Endothelial cell (in vitro differentiated cells): ENCODE results near the gene PRR3. TPM values are rescaled to one million over a fixed set of nuclear protein-coding genes. Genes with fewer than 3 reads are reported as not detected.
A peak's percentile ranks its signal among the peaks of the same experiment; 100 is the strongest.

Experiments used
- DNase-seq: peaks from one replicate; pipeline ENCODE4 v3.0.0; 2021; ENCODE audit warnings: low spot score
- H3K27ac Mint-ChIP-seq: one replicate; pipeline ENCODE4 v1.8.0; 2021; ENCODE audit warnings: mixed read lengths, inconsistent platforms; ENCODE audit not compliant: unreplicated experiment
- H3K27me3 Mint-ChIP-seq: one replicate; pipeline ENCODE4 v1.8.0; 2021; ENCODE audit warnings: mild to moderate bottlenecking, moderate library complexity, mixed read lengths, inconsistent platforms; ENCODE audit not compliant: unreplicated experiment
- H3K36me3 Mint-ChIP-seq: one replicate; pipeline ENCODE4 v1.8.0; 2021; ENCODE audit warnings: mild to moderate bottlenecking, low read depth, mixed read lengths, inconsistent platforms; ENCODE audit not compliant: unreplicated experiment
- H3K4me1 Mint-ChIP-seq: one replicate; pipeline ENCODE4 v1.8.0; 2021; ENCODE audit warnings: mild to moderate bottlenecking, mixed read lengths, inconsistent platforms; ENCODE audit not compliant: unreplicated experiment
- H3K4me3 Mint-ChIP-seq: one replicate; pipeline ENCODE4 v1.8.0; 2021; ENCODE audit warnings: mild to moderate bottlenecking, mixed read lengths, inconsistent platforms; ENCODE audit not compliant: unreplicated experiment
- H3K9me3 Mint-ChIP-seq: one replicate; pipeline ENCODE4 v1.8.0; 2021; ENCODE audit warnings: mixed read lengths, inconsistent platforms; ENCODE audit not compliant: unreplicated experiment
- total RNA-seq: library from RNA; stranded (reverse); fragmentation: NEBNext Ultra II Directional; extraction: Animal tissue kit (Norgen Biotek cat#: 25700); gene quantifications from one replicate; pipeline ENCODE4 v1.2.1, GENCODE V29; 2021; ENCODE audit not compliant: unreplicated experiment
- TF ChIP-seq, protein P1 (sequence below): fragments of 200-600 bp; sonication (generic); IDR thresholded peaks from one replicate; pipeline ENCODE4 v1.5.0; 2021; ENCODE audit warnings: antibody characterized with exemption; ENCODE audit not compliant: unreplicated experiment

PRR3 gene
- total RNA-seq, 1 donor from 2014 or later, result 12.6 TPM

DNA sequence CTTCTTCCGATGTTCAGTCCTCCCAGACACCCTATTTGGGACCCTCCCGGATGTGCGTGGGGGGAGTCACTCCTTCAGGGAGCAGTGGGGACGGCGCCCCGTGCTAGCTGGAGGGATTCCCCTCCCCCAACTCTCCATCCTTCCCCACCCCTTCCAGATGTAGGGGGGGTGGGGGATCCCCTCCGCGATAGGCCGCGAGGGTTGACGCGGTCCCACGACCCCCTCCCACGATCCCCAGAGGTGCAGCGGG lies 1.4 kb upstream of the PRR3 start:
- H3K4me3 Mint-ChIP-seq, result peak overlapping the region; percentile 99
- TF ChIP-seq, protein P1, sequence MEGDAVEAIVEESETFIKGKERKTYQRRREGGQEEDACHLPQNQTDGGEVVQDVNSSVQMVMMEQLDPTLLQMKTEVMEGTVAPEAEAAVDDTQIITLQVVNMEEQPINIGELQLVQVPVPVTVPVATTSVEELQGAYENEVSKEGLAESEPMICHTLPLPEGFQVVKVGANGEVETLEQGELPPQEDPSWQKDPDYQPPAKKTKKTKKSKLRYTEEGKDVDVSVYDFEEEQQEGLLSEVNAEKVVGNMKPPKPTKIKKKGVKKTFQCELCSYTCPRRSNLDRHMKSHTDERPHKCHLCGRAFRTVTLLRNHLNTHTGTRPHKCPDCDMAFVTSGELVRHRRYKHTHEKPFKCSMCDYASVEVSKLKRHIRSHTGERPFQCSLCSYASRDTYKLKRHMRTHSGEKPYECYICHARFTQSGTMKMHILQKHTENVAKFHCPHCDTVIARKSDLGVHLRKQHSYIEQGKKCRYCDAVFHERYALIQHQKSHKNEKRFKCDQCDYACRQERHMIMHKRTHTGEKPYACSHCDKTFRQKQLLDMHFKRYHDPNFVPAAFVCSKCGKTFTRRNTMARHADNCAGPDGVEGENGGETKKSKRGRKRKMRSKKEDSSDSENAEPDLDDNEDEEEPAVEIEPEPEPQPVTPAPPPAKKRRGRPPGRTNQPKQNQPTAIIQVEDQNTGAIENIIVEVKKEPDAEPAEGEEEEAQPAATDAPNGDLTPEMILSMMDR, result no peak
- peaks cover 29% of the 10 kb centered on the region for H3K4me1 Mint-ChIP-seq
- no peaks in the 10 kb centered on the region for H3K9me3 Mint-ChIP-seq
- no peak for DNase-seq
- H3K27ac Mint-ChIP-seq, result peak overlapping the region; percentile 100
- H3K27me3 Mint-ChIP-seq, result peaks cover 12% of the 10 kb centered on the region
- H3K36me3 Mint-ChIP-seq, result peaks cover 46% of the 10 kb centered on the region

GRCh38 chr6:30556066-30556905 lies 809 bp upstream of the PRR3 start, which contains the start of gene GNL1:
Gene GNL1, minus strand, starts transcription at chr6:30556489. Its CDS starts 286 bp downstream, at chr6:30556203.
- H3K9me3 Mint-ChIP-seq, result no peaks in the 10 kb centered on the region
- peak within 1 kb of the TSS; percentile 100 for H3K27ac Mint-ChIP-seq
- peaks cover 12% of the 10 kb centered on the region for H3K27me3 Mint-ChIP-seq
- DNase-seq, result peak; percentile 95
- peaks cover 29% of the 10 kb centered on the region for H3K4me1 Mint-ChIP-seq
- H3K36me3 Mint-ChIP-seq, result peaks cover 42% of the 10 kb centered on the region
- H3K4me3 Mint-ChIP-seq, result peak within 1 kb of the TSS; percentile 99
- TF ChIP-seq, protein P1, result no peak

DNA sequence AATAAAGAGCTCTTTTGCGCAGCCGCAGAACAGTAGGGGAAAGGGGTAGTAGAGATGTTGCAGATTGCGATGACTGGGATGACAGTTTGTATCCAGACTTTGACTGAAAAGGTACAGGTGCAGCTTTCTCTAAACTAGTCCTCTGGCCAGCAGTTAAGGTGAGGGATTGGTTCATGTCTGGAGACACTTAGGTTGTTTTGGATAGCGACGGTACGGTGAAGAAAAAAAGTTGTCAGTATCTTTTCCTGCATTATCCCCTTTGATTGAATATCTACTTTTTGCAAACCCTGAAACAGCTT lies 537 bp downstream of the PRR3 start:
- peak overlapping the region; percentile 99 for H3K4me3 Mint-ChIP-seq
- peaks cover 35% of the 10 kb centered on the region for H3K36me3 Mint-ChIP-seq
- peaks cover 29% of the 10 kb centered on the region for H3K4me1 Mint-ChIP-seq
- peaks cover 11% of the 10 kb centered on the region for H3K27me3 Mint-ChIP-seq
- DNase-seq, result no peak
- TF ChIP-seq, protein P1, result no peak
- peak overlapping the region; percentile 100 for H3K27ac Mint-ChIP-seq
- H3K9me3 Mint-ChIP-seq, result no peaks in the 10 kb centered on the region

- Mint-ChIP-seq H3K36me3 (peaks cover 23% of the 10 kb centered on the region), H3K27me3 (peaks cover 14% of the 10 kb centered on the region)
Measured at GRCh38 chr6:30560930-30561329, 3.8 kb downstream of the PRR3 start.

More at GRCh38 chr6:30560930-30561329, 3.8 kb downstream of the PRR3 start:
- Mint-ChIP-seq H3K4me3 (no peak overlapping the region), H3K9me3 (no peaks in the 10 kb centered on the region), H3K4me1 (peaks cover 20% of the 10 kb centered on the region), H3K27ac (no peak overlapping the region)
- no peak for DNase-seq
- TF ChIP-seq, protein P1, result no peak
